ENCODE results near the gene TOM1L2. TPM values are rescaled to one million over a fixed set of nuclear protein-coding genes. Genes with fewer than 3 reads are reported as not detected.
A peak's percentile ranks its signal among the peaks of the same experiment; 100 is the strongest.

TOM1L2 gene
- total RNA-seq, 1 donor from 2014 or later, result 43.7 TPM

- no peak for DNase-seq (ENCODE audit: low spot score)
Measured at GRCh38 chr17:17851103-17852002, 120.8 kb downstream of the TOM1L2 start.

- no peak for DNase-seq (ENCODE audit: low spot score)
Measured at GRCh38 chr17:17849845-17850373, 122.3 kb downstream of the TOM1L2 start.

- DNase-seq (ENCODE audit: low spot score), result no peak
Measured at GRCh38 chr17:17849147-17849820, 122.9 kb downstream of the TOM1L2 start.

GRCh38 chr17:17848311-17849082 is 123.7 kb downstream of the TOM1L2 start:
- no peak for DNase-seq (ENCODE audit: low spot score)

- no peak for DNase-seq (ENCODE audit: low spot score)
Measured at GRCh38 chr17:17847726-17848125, 124.5 kb downstream of the TOM1L2 start.

GRCh38 chr17:17847118-17847689 is 125.0 kb downstream of the TOM1L2 start:
- DNase-seq (ENCODE audit: low spot score), result no peak

- no peak for DNase-seq (ENCODE audit: low spot score)
Measured at GRCh38 chr17:17846645-17847044, 125.6 kb downstream of the TOM1L2 start.

- DNase-seq (ENCODE audit: low spot score), result no peak
Measured at GRCh38 chr17:17846003-17846402, 126.2 kb downstream of the TOM1L2 start.

GRCh38 chr17:17845046-17845775 is 127.0 kb downstream of the TOM1L2 start:
- no peak for DNase-seq (ENCODE audit: low spot score)

GRCh38 chr17:17844500-17844899 is 127.7 kb downstream of the TOM1L2 start:
- no peak for DNase-seq (ENCODE audit: low spot score)

GRCh38 chr17:17844079-17844478 is 128.1 kb downstream of the TOM1L2 start:
- DNase-seq (ENCODE audit: low spot score), result no peak

GRCh38 chr17:17843096-17843495 is 129.1 kb downstream of the TOM1L2 start:
- no peak for DNase-seq (ENCODE audit: low spot score)

GRCh38 chr17:17842111-17842876 is 129.9 kb downstream of the TOM1L2 start:
- DNase-seq (ENCODE audit: low spot score), result no peak

- no peak for DNase-seq (ENCODE audit: low spot score)
Measured at GRCh38 chr17:17841601-17842025, 130.6 kb downstream of the TOM1L2 start.

- no peak for DNase-seq (ENCODE audit: low spot score)
Measured at GRCh38 chr17:17840751-17841591, 131.2 kb downstream of the TOM1L2 start.

GRCh38 chr17:17839791-17840707 is 132.2 kb downstream of the TOM1L2 start:
- DNase-seq (ENCODE audit: low spot score), result peak; percentile 96

Data from mesenteric fat pad (tissue), 1 donor.